WTC11 (cell line): ENCODE measurements around the gene CDC42EP4.

Experiments
- AFF4 ChIP-seq: sonication (generic); formaldehyde crosslinking; IDR thresholded peaks from 2 replicates; pipeline ENCODE4 v1.8.1; 2023; ENCODE audit warnings: mild to moderate bottlenecking, missing genetic modification reagents, borderline replicate concordance
- ARID4B ChIP-seq: sonication (generic); formaldehyde crosslinking; IDR thresholded peaks from 2 replicates; pipeline ENCODE4 v1.8.0; 2023; ENCODE audit warnings: missing genetic modification reagents, mild to moderate bottlenecking, borderline replicate concordance
- CREM ChIP-seq: sonication (generic); formaldehyde crosslinking; IDR thresholded peaks from 2 replicates; pipeline ENCODE4 v1.8.1; 2022; ENCODE audit warnings: mild to moderate bottlenecking, missing genetic modification reagents, moderate library complexity
- CTCF ChIP-seq: fragments of 200-600 bp; IDR thresholded peaks from 2 replicates; pipeline ENCODE4 v1.8.0; 2022; ENCODE audit warnings: antibody characterized with exemption
- ESRRA ChIP-seq: sonication (generic); formaldehyde crosslinking; IDR thresholded peaks from 2 replicates; pipeline ENCODE4 v1.8.1; 2022; ENCODE audit warnings: mild to moderate bottlenecking, missing genetic modification reagents, borderline replicate concordance
- MXD4 ChIP-seq: fragments of 250-450 bp; sonication (Bioruptor Pico); IDR thresholded peaks from 2 replicates; pipeline ENCODE4 v1.8.0; 2021; ENCODE audit warnings: mild to moderate bottlenecking, moderate library complexity, borderline replicate concordance
- NFYB ChIP-seq: sonication (generic); formaldehyde crosslinking; conservative IDR thresholded peaks from 2 replicates; pipeline ENCODE4 v1.8.0; 2022; ENCODE audit warnings: low read depth, missing genetic modification reagents
- PRDM15 ChIP-seq: sonication (generic); formaldehyde crosslinking; IDR thresholded peaks from 2 replicates; pipeline ENCODE4 v1.8.0; 2022; ENCODE audit warnings: missing genetic modification reagents
- SOX15 ChIP-seq: fragments of 250-450 bp; sonication (Bioruptor Pico); IDR thresholded peaks from 2 replicates; pipeline ENCODE4 v1.9.0; 2021; ENCODE audit warnings: mild to moderate bottlenecking
- USF1 ChIP-seq: sonication (generic); formaldehyde crosslinking; IDR thresholded peaks from 2 replicates; pipeline ENCODE4 v1.8.0; 2022; ENCODE audit warnings: mild to moderate bottlenecking, missing genetic modification reagents
- USF2 ChIP-seq: sonication (generic); formaldehyde crosslinking; IDR thresholded peaks from 2 replicates; pipeline ENCODE4 v1.8.1; 2023; ENCODE audit warnings: mild to moderate bottlenecking, missing genetic modification reagents, moderate library complexity
- ZBTB21 ChIP-seq: sonication (generic); formaldehyde crosslinking; IDR thresholded peaks from 2 replicates; pipeline ENCODE4 v1.8.1; 2023; ENCODE audit warnings: mild to moderate bottlenecking, missing genetic modification reagents, borderline replicate concordance
- ZNF281 ChIP-seq: sonication (generic); formaldehyde crosslinking; IDR thresholded peaks from 2 replicates; pipeline ENCODE4 v1.8.0; 2023; ENCODE audit warnings: mild to moderate bottlenecking, missing genetic modification reagents
- ZNF416 ChIP-seq: fragments of 250-450 bp; sonication (Bioruptor Pico); IDR thresholded peaks from 2 replicates; pipeline ENCODE4 v1.9.0; 2021; ENCODE audit warnings: mild to moderate bottlenecking, inconsistent platforms

- TF ChIP-seq USF2 (CRISPR knock-in tag) (no peak), MXD4 (CRISPR knock-in tag) (no peak), CTCF (no peak), NFYB (CRISPR knock-in tag) (no peak), USF1 (CRISPR knock-in tag) (no peak), ARID4B (no peak), AFF4 (CRISPR knock-in tag) (no peak), ZBTB21 (CRISPR knock-in tag) (no peak), SOX15 (CRISPR knock-in tag) (no peak), CREM (no peak), PRDM15 (CRISPR knock-in tag) (no peak), ESRRA (CRISPR knock-in tag) (no peak), ZNF416 (CRISPR knock-in tag) (no peak), ZNF281 (CRISPR knock-in tag) (no peak)
Measured at GRCh38 chr17:73342541-73343167, 30.9 kb upstream of the CDC42EP4 start.
